Endothelial cell of umbilical vein (primary cell): ENCODE measurements around the gene CNTNAP4. TPM values are rescaled to one million over a fixed set of nuclear protein-coding genes. Genes with fewer than 3 reads are reported as not detected.

Experiments
- BruUV-seq: library from RNA; stranded (reverse); fragments of 400-500 nt; replicated peaks from 2 replicates; lab custom pipeline; 2021; lab: Mats Ljungman, UMichigan
- CTCF ChIA-PET: fragments of 300-600, 350-600 bp; sonication (Branson Sonifier 250); formaldehyde crosslinking; loops from one replicate; lab custom pipeline; 2021; ENCODE audit warnings: antibody characterized with exemption, inconsistent platforms; lab: Charles Lee
- POLR2A ChIA-PET: fragments of 300-600, 350-600 bp; sonication (Branson Sonifier 250); formaldehyde crosslinking; loops from one replicate; lab custom pipeline; 2021; ENCODE audit warnings: antibody characterized with exemption, inconsistent platforms; lab: Charles Lee
- DNase-seq: peaks from one replicate; pipeline ENCODE4 v3.0.0-alpha.2; 2011; ENCODE audit warnings: low read depth, low spot score
- FAIRE-seq: peaks from 2 replicates; lab custom pipeline; 2011; peaks lifted over from hg19 to GRCh38; lab: Jason Lieb, UNC
- H2AFZ ChIP-seq: 2 replicates; pipeline ENCODE4 v1.6.0; 2012; ENCODE audit warnings: low read depth, low read length, control low read depth, inconsistent platforms
- H3K27ac ChIP-seq: 2 replicates; pipeline ENCODE4 v1.5.1; 2011; ENCODE audit warnings: low read depth, mild to moderate bottlenecking, control low read depth, low read length, moderate library complexity; ENCODE audit not compliant: insufficient read depth
- H3K27me3 ChIP-seq, 2 experiments: 2 replicates each; pipeline versions ENCODE4 v1.6.0 to v1.6.1; 2011; ENCODE audit warnings: low read length in 2 of 2, mixed read lengths in 1 of 2; ENCODE audit not compliant: control insufficient read depth in 2 of 2, insufficient read depth in 2 of 2
- H3K36me3 ChIP-seq, 2 experiments: 2 replicates in 1 of 2; 3 replicates in 1 of 2; pipeline ENCODE4 v1.5.1; 2011; ENCODE audit warnings: low read length in 2 of 2, mild to moderate bottlenecking in 1 of 2, moderate library complexity in 1 of 2; ENCODE audit not compliant: control insufficient read depth in 2 of 2, insufficient read depth in 2 of 2; ENCODE audit errors: extremely low read depth in 1 of 2
- H3K4me1 ChIP-seq: 3 replicates; pipeline ENCODE4 v1.5.1; 2011; ENCODE audit warnings: mild to moderate bottlenecking, low read length; ENCODE audit not compliant: control insufficient read depth, insufficient read depth; ENCODE audit errors: extremely low read depth
- H3K4me2 ChIP-seq: 2 replicates; pipeline ENCODE4 v1.6.1; 2011; ENCODE audit warnings: low read length, control low read depth, mixed read lengths; ENCODE audit not compliant: insufficient read depth
- H3K4me3 ChIP-seq, 3 experiments: fragments of 200-600 bp in 1 of 3; sonication (generic), shearing (Covaris generic) in 1 of 3; replicated peaks in 1 of 3; 2 replicates each; pipeline ENCODE4 v1.5.1; 2011 to 2016; ENCODE audit warnings: control low read depth in 3 of 3, low read length in 3 of 3, mild to moderate bottlenecking in 2 of 3, inconsistent platforms in 1 of 3, low read depth in 1 of 3, moderate library complexity in 1 of 3; ENCODE audit not compliant: insufficient read depth in 1 of 3
- H3K79me2 ChIP-seq: 2 replicates; pipeline ENCODE4 v1.6.0; 2012; ENCODE audit warnings: low read length, inconsistent platforms; ENCODE audit not compliant: control insufficient read depth, insufficient read depth
- H3K9ac ChIP-seq: replicated peaks from 2 replicates; pipeline ENCODE3; 2011; ENCODE audit warnings: low read length, control low read depth; ENCODE audit not compliant: insufficient read depth; ENCODE audit errors: extremely low read depth
- H3K9me1 ChIP-seq: replicated peaks from 3 replicates; pipeline ENCODE4 v1.6.0; 2011; ENCODE audit warnings: mild to moderate bottlenecking, low read length; ENCODE audit not compliant: control insufficient read depth, insufficient read depth; ENCODE audit errors: extremely low read depth
- H3K9me3 ChIP-seq: replicated peaks from 2 replicates; pipeline ENCODE4 v1.5.1; 2012; ENCODE audit warnings: low read length, inconsistent platforms; ENCODE audit not compliant: control insufficient read depth, insufficient read depth
- H4K20me1 ChIP-seq: replicated peaks from 2 replicates; pipeline ENCODE3; 2011; ENCODE audit warnings: mild to moderate bottlenecking, low read length; ENCODE audit not compliant: control insufficient read depth, insufficient read depth; ENCODE audit errors: extremely low read depth
- EZH2 ChIP-seq: IDR thresholded peaks from 2 replicates; pipeline ENCODE4 v1.6.1; 2012; ENCODE audit warnings: borderline replicate concordance, low read depth, mild to moderate bottlenecking, moderate library complexity, low read length, inconsistent platforms; ENCODE audit not compliant: severe bottlenecking
- FOS ChIP-seq: IDR thresholded peaks from 2 replicates; pipeline ENCODE4 v1.6.1; 2011; ENCODE audit warnings: mild to moderate bottlenecking, low read length, moderate library complexity, borderline replicate concordance; ENCODE audit not compliant: insufficient read depth
- GATA2 ChIP-seq: IDR thresholded peaks from 2 replicates; pipeline ENCODE4 v1.7.0; 2011; ENCODE audit warnings: low read depth, mild to moderate bottlenecking, moderate library complexity, mixed read lengths, low read length; ENCODE audit not compliant: insufficient read length, insufficient read depth
- POLR2A ChIP-seq: IDR thresholded peaks from 2 replicates; pipeline ENCODE4 v1.6.1; 2012; ENCODE audit warnings: low read depth, mild to moderate bottlenecking, control low read depth, low read length
- POLR2AphosphoS5 ChIP-seq: IDR thresholded peaks from 2 replicates; pipeline ENCODE4 v1.6.1; 2012; ENCODE audit warnings: low read depth, mild to moderate bottlenecking, control low read depth, low read length, moderate library complexity; ENCODE audit not compliant: insufficient read depth
- dilution Hi-C: fragments of 300-500 bp; cut with MboI; formaldehyde crosslinking; loops from one replicate; pipeline ENCODE4 v1.15.0; 2019; ENCODE audit warnings: low sequenced_read_pairs; ENCODE audit not compliant: extremely low pct_ligation_motif_present
- intact Hi-C: fragments of 100-400 bp; cut with micrococcal nuclease; formaldehyde crosslinking; loops from one replicate; pipeline ENCODE4 v1.10.0; 2022
- polyA plus RNA-seq, 4 experiments: library from polyadenylated mRNA; depleted of rRNA in 3 of 4; stranded (reverse) in 3 of 4; unstranded in 1 of 4; fragments of >200 nt; gene quantifications; 2 replicates each; pipeline versions ENCODE4 v1.2.1 to v1.2.3, GENCODE V29; 2011 to 2012; ENCODE audit warnings: missing spikeins in 1 of 4
- total RNA-seq: library from RNA; stranded (reverse); gene quantifications from 2 replicates; pipeline ENCODE4 v1.2.3, GENCODE V29; 2021

The CNTNAP4 gene
- total and polyA plus RNA-seq, 2 donors (not counting 3 experiments of a cell fraction or from before 2014, with no cell fraction given): not detected

GRCh38 chr16:76455257-76455656 lies 178.1 kb downstream of the CNTNAP4 start:
- FAIRE-seq (no peak), DNase-seq (no peak)
- ChIA-PET CTCF (no interaction called here), POLR2A (no interaction called here)
- intact Hi-C loops: no loop called here
- no TSS peak for BruUV-seq
- dilution Hi-C loops: no loop called here
- Histone ChIP-seq H4K20me1 (no peaks in the 10 kb centered on the region), H3K9me3 (no peaks in the 10 kb centered on the region), H3K9me1 (no peaks in the 10 kb centered on the region), H3K4me1 (no peaks in the 10 kb centered on the region), H2AFZ (no peak overlapping the region), H3K27ac (no peak overlapping the region), H3K79me2 (no peaks in the 10 kb centered on the region), H3K4me3 (no peak overlapping the region), H3K4me2 (no peak overlapping the region), H3K27me3 (no peaks in the 10 kb centered on the region), H3K9ac (no peak overlapping the region), H3K36me3 (no peaks in the 10 kb centered on the region)
- TF ChIP-seq FOS (no peak), EZH2 (no peak), GATA2 (no peak)

GRCh38 chr16:76456016-76456415 lies 178.8 kb downstream of the CNTNAP4 start:
- H3K9ac ChIP-seq: no peak overlapping the region
- H3K36me3 ChIP-seq: no peaks in the 10 kb centered on the region
- ChIA-PET POLR2A (no interaction called here), CTCF (no interaction called here)
- no peaks in the 10 kb centered on the region for H3K4me1 ChIP-seq
- H3K27me3 ChIP-seq: no peaks in the 10 kb centered on the region
- no peak overlapping the region for H3K4me3 ChIP-seq
- no peaks in the 10 kb centered on the region for H3K79me2 ChIP-seq
- DNase-seq (no peak), FAIRE-seq (no peak)
- H4K20me1 ChIP-seq: no peaks in the 10 kb centered on the region
- H3K27ac ChIP-seq: no peak overlapping the region
- no peak overlapping the region for H2AFZ ChIP-seq
- TF ChIP-seq POLR2A (no peak), GATA2 (no peak), POLR2AphosphoS5 (no peak)
- dilution Hi-C loops (no loop called here), intact Hi-C loops (no loop called here)
- H3K4me2 ChIP-seq: no peak overlapping the region
- BruUV-seq: no TSS peak
- no peaks in the 10 kb centered on the region for H3K9me1 ChIP-seq
- H3K9me3 ChIP-seq: no peaks in the 10 kb centered on the region
